CD4-positive, alpha-beta T cell treated with Interleukin-17A for 1 hour (primary cell): ENCODE measurements around the gene HARBI1.

Source experiments
- DNase-seq: peaks from one replicate; pipeline ENCODE4 v3.0.0-alpha.2; 2020

The HARBI1 gene

GRCh38 chr11:46633291-46634217 lies 16.5 kb upstream of the HARBI1 start:
- no peak for DNase-seq

- DNase-seq, result peak; percentile 14
Measured at GRCh38 chr11:46632502-46632901, 15.5 kb upstream of the HARBI1 start.

GRCh38 chr11:46631676-46632075 lies 14.6 kb upstream of the HARBI1 start:
- no peak for DNase-seq

- no peak for DNase-seq
Measured at GRCh38 chr11:46630237-46630636, 13.2 kb upstream of the HARBI1 start.

GRCh38 chr11:46628961-46629360 lies 11.9 kb upstream of the HARBI1 start:
- no peak for DNase-seq

GRCh38 chr11:46625406-46625805 lies 8.4 kb upstream of the HARBI1 start:
- no peak for DNase-seq

GRCh38 chr11:46618837-46619236 lies 1.8 kb upstream of the HARBI1 start:
- no peak for DNase-seq

- no peak for DNase-seq
Measured at GRCh38 chr11:46617972-46618314, 916 bp upstream of the HARBI1 start.

- peak; percentile 40 for DNase-seq
Measured at GRCh38 chr11:46616551-46617133, 385 bp downstream of the HARBI1 start.

GRCh38 chr11:46615756-46616155 lies 1.3 kb downstream of the HARBI1 start:
- DNase-seq, result no peak

- no peak for DNase-seq
Measured at GRCh38 chr11:46612326-46612725, 4.7 kb downstream of the HARBI1 start.

- no peak for DNase-seq
Measured at GRCh38 chr11:46611526-46612304, 5.3 kb downstream of the HARBI1 start.

- no peak for DNase-seq
Measured at GRCh38 chr11:46609386-46609785, 7.6 kb downstream of the HARBI1 start.

GRCh38 chr11:46607516-46607915 lies 9.5 kb downstream of the HARBI1 start:
- no peak for DNase-seq

GRCh38 chr11:46604796-46605195 lies 12.2 kb downstream of the HARBI1 start:
- no peak for DNase-seq

- DNase-seq, result no peak
Measured at GRCh38 chr11:46603704-46604308, 13.2 kb downstream of the HARBI1 start.

GRCh38 chr11:46601129-46601528 lies 15.9 kb downstream of the HARBI1 start:
- DNase-seq, result no peak

- no peak for DNase-seq
Measured at GRCh38 chr11:46600194-46600960, 16.6 kb downstream of the HARBI1 start.

- no peak for DNase-seq
Measured at GRCh38 chr11:46599340-46600193, 17.5 kb downstream of the HARBI1 start.

- no peak for DNase-seq
Measured at GRCh38 chr11:46597609-46598219, 19.3 kb downstream of the HARBI1 start.

GRCh38 chr11:46597155-46597554 lies 19.9 kb downstream of the HARBI1 start:
- no peak for DNase-seq
